ENCODE results near the gene DNAJC30. TPM values are rescaled to one million over a fixed set of nuclear protein-coding genes. Genes with fewer than 3 reads are reported as not detected.

DNAJC30 gene
- total RNA-seq, 4 donors from 2014 or later = 2.3 to 9.3 (median 5.3) TPM

GRCh38 chr7:73669858-73670385 lies 13.3 kb downstream of the DNAJC30 start:
- no peak for TF ChIP-seq CTCF (IDR thresholded peaks at IDR 0.05)
- TF ChIP-seq EP300 (IDR thresholded peaks at IDR 0.05) = no peak
- no peak for TF ChIP-seq POLR2A (IDR thresholded peaks at IDR 0.05)
- TF ChIP-seq POLR2AphosphoS5 (IDR thresholded peaks at IDR 0.05) = no peak
- H3K4me3 ChIP-seq = no peak overlapping the region
- peaks cover 0 to 11% of the 10 kb centered on the region in 2 donors for H3K36me3 ChIP-seq
- no peak for ATAC-seq
- H3K27ac ChIP-seq = no peak overlapping the region
- H3K4me1 ChIP-seq = peaks cover 0 to 29% (median 9%) of the 10 kb centered on the region in 3 donors
- no peaks in the 10 kb centered on the region for H3K27me3 ChIP-seq
- WGBS, 2 donors (ENCODE audit: low coverage in 1 of 2) = 78 to 88% methylated on average over 7 to 8 of the region's 12 CpGs
- H3K9me3 ChIP-seq = no peaks in the 10 kb centered on the region

GRCh38 chr7:73669288-73669701 lies 14.0 kb downstream of the DNAJC30 start:
- no peak overlapping the region for H3K4me3 ChIP-seq
- 93% methylated on average over 3 of the region's 19 CpGs; no CpG with 5 or more reads in 1 of the 2 donors for WGBS, 2 donors (ENCODE audit: low coverage in 1 of 2)
- H3K9me3 ChIP-seq = no peaks in the 10 kb centered on the region
- H3K27ac ChIP-seq = no peak overlapping the region
- TF ChIP-seq POLR2AphosphoS5 (IDR thresholded peaks at IDR 0.05) = no peak
- H3K4me1 ChIP-seq = peaks cover 0 to 29% (median 9%) of the 10 kb centered on the region in 3 donors
- H3K27me3 ChIP-seq = no peaks in the 10 kb centered on the region
- peaks cover 0 to 11% of the 10 kb centered on the region in 2 donors for H3K36me3 ChIP-seq
- no peak for ATAC-seq

GRCh38 chr7:73668886-73669230 lies 14.4 kb downstream of the DNAJC30 start:
- peaks cover under 1% of the 10 kb centered on the region for H3K27me3 ChIP-seq
- H3K4me3 ChIP-seq = peak overlapping the region in 1 of 2 donors; percentile 83
- H3K9me3 ChIP-seq = no peaks in the 10 kb centered on the region
- 23 to 25% methylated on average over 5 of the region's 5 CpGs for WGBS, 2 donors (ENCODE audit: low coverage in 1 of 2)
- no peak for ATAC-seq
- peaks cover 0 to 29% (median 9%) of the 10 kb centered on the region in 3 donors for H3K4me1 ChIP-seq
- H3K36me3 ChIP-seq = peaks cover 0 to 11% of the 10 kb centered on the region in 2 donors
- TF ChIP-seq POLR2AphosphoS5 (IDR thresholded peaks at IDR 0.05) (no peak), CTCF (IDR thresholded peaks at IDR 0.05) (no peak), EP300 (IDR thresholded peaks at IDR 0.05) (no peak), POLR2A (IDR thresholded peaks at IDR 0.05) (no peak)
- H3K27ac ChIP-seq = peak overlapping the region in 1 of 4 donors; percentile 68

GRCh38 chr7:73668103-73668885 lies 15.0 kb downstream of the DNAJC30 start:
- TF ChIP-seq POLR2A (IDR thresholded peaks at IDR 0.05) (no peak), EP300 (IDR thresholded peaks at IDR 0.05) (no peak), CTCF (IDR thresholded peaks at IDR 0.05) (no peak), POLR2AphosphoS5 (IDR thresholded peaks at IDR 0.05) (no peak)
- 0 to 5% methylated on average over 3 to 13 of the region's 52 CpGs for WGBS, 2 donors (ENCODE audit: low coverage in 1 of 2)
- Histone ChIP-seq H3K4me1 (peaks cover 0 to 29% (median 9%) of the 10 kb centered on the region in 3 donors), H3K27me3 (peaks cover 5% of the 10 kb centered on the region), H3K4me3 (peak overlapping the region; percentile 55 to 83), H3K27ac (peak overlapping the region in 3 of 4 donors; percentile 45 to 68 (median 58)), H3K36me3 (peaks cover 0 to 11% of the 10 kb centered on the region in 2 donors), H3K9me3 (no peaks in the 10 kb centered on the region)
- no peak for ATAC-seq

- WGBS, 2 donors (ENCODE audit: low coverage in 1 of 2) = 16% methylated on average over 11 of the region's 79 CpGs; no CpG with 5 or more reads in 1 of the 2 donors
- TF ChIP-seq CTCF (IDR thresholded peaks at IDR 0.05) (peak in 3 of 4 experiments; percentile 84 to 98 (median 98)), POLR2AphosphoS5 (IDR thresholded peaks at IDR 0.05) (peak; percentile 25), EP300 (IDR thresholded peaks at IDR 0.05) (no peak), POLR2A (IDR thresholded peaks at IDR 0.05) (no peak)
- ATAC-seq = peak; percentile 94
- Histone ChIP-seq H3K27me3 (peaks cover 12% of the 10 kb centered on the region), H3K4me1 (peaks cover 0 to 29% (median 9%) of the 10 kb centered on the region in 3 donors), H3K9me3 (peaks cover 0 to 7% (median 0%) of the 10 kb centered on the region in 3 donors), H3K4me3 (peak within 1 kb of the TSS; percentile 55 to 83), H3K27ac (peak within 1 kb of the TSS in 3 of 4 donors; percentile 45 to 68 (median 58)), H3K36me3 (peaks cover 0 to 11% of the 10 kb centered on the region in 2 donors)
These were observed 15.7 kb downstream of the DNAJC30 start, which contains the start of gene VPS37D for GRCh38 chr7:73667344-73668102. TSS of gene VPS37D (plus strand) at chr7:73667831. CDS start at chr7:73667959, 128 bp downstream.
